GM12874 (cell line): ENCODE results near the gene HIVEP2.

ENCODE experiments used
- CTCF ChIP-seq: IDR thresholded peaks from 2 replicates; pipeline ENCODE4 v1.5.1; 2011; ENCODE audit warnings: low read depth, mild to moderate bottlenecking, control low read depth, low read length, moderate library complexity; ENCODE audit not compliant: insufficient read depth

Gene HIVEP2

GRCh38 chr6:142821860-142822259 is 123.1 kb downstream of the HIVEP2 start:
- TF ChIP-seq CTCF = no peak

GRCh38 chr6:142821164-142821716 is 123.7 kb downstream of the HIVEP2 start:
- TF ChIP-seq CTCF = no peak

GRCh38 chr6:142820338-142821051 is 124.5 kb downstream of the HIVEP2 start:
- no peak for TF ChIP-seq CTCF

GRCh38 chr6:142819603-142820337 is 125.2 kb downstream of the HIVEP2 start:
- no peak for TF ChIP-seq CTCF

GRCh38 chr6:142816486-142816885 is 128.5 kb downstream of the HIVEP2 start:
- no peak for TF ChIP-seq CTCF

GRCh38 chr6:142816031-142816430 is 128.9 kb downstream of the HIVEP2 start:
- no peak for TF ChIP-seq CTCF

- no peak for TF ChIP-seq CTCF
Measured at GRCh38 chr6:142811923-142812322, 133.1 kb downstream of the HIVEP2 start.
